Panc1 (cell line): ENCODE measurements around the gene RASSF8.

ENCODE experiments used
- TF ChIP-seq, protein P1 (sequence below): fragments of 450-650 bp; IDR thresholded peaks from 2 replicates; pipeline ENCODE4 v1.5.1; 2017; ENCODE audit warnings: mild to moderate bottlenecking
- TF ChIP-seq, protein P2 (sequence below), 2 experiments: IDR thresholded peaks; 2 replicates each; pipeline ENCODE4 v1.6.1; 2011 to 2012; ENCODE audit warnings: low read depth in 2 of 2, control low read depth in 1 of 2, low read length in 1 of 2, mild to moderate bottlenecking in 1 of 2, moderate library complexity in 1 of 2; ENCODE audit not compliant: insufficient read depth in 1 of 2

DNA sequence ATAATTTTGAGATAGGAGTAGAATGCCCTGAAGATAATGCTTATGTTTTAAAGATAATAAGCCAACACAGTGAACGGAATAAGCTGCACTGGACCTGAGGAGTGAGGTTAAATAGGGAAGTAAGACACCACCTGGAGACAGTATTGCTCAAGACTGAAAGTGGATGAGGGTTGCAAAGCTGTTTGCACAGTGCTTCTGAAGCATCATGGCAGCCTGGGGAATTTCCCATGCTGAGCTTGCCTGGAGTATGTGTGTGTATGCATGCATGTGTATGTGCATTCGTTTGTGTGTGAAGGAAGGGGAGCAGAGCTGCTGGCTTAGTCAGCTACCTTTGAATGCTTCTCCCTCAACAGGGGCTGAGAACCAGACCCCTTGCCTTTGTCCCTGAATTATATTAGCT lies 130.5 kb downstream of the RASSF8 start:
- TF ChIP-seq, protein P1, sequence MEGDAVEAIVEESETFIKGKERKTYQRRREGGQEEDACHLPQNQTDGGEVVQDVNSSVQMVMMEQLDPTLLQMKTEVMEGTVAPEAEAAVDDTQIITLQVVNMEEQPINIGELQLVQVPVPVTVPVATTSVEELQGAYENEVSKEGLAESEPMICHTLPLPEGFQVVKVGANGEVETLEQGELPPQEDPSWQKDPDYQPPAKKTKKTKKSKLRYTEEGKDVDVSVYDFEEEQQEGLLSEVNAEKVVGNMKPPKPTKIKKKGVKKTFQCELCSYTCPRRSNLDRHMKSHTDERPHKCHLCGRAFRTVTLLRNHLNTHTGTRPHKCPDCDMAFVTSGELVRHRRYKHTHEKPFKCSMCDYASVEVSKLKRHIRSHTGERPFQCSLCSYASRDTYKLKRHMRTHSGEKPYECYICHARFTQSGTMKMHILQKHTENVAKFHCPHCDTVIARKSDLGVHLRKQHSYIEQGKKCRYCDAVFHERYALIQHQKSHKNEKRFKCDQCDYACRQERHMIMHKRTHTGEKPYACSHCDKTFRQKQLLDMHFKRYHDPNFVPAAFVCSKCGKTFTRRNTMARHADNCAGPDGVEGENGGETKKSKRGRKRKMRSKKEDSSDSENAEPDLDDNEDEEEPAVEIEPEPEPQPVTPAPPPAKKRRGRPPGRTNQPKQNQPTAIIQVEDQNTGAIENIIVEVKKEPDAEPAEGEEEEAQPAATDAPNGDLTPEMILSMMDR = no peak
- TF ChIP-seq, protein P2, sequence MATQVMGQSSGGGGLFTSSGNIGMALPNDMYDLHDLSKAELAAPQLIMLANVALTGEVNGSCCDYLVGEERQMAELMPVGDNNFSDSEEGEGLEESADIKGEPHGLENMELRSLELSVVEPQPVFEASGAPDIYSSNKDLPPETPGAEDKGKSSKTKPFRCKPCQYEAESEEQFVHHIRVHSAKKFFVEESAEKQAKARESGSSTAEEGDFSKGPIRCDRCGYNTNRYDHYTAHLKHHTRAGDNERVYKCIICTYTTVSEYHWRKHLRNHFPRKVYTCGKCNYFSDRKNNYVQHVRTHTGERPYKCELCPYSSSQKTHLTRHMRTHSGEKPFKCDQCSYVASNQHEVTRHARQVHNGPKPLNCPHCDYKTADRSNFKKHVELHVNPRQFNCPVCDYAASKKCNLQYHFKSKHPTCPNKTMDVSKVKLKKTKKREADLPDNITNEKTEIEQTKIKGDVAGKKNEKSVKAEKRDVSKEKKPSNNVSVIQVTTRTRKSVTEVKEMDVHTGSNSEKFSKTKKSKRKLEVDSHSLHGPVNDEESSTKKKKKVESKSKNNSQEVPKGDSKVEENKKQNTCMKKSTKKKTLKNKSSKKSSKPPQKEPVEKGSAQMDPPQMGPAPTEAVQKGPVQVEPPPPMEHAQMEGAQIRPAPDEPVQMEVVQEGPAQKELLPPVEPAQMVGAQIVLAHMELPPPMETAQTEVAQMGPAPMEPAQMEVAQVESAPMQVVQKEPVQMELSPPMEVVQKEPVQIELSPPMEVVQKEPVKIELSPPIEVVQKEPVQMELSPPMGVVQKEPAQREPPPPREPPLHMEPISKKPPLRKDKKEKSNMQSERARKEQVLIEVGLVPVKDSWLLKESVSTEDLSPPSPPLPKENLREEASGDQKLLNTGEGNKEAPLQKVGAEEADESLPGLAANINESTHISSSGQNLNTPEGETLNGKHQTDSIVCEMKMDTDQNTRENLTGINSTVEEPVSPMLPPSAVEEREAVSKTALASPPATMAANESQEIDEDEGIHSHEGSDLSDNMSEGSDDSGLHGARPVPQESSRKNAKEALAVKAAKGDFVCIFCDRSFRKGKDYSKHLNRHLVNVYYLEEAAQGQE (IDR thresholded peaks at IDR 0.05; ENCODE audit: insufficient read depth in 1 of 2, low read depth in 2 of 2, low read length in 1 of 2) = no peak
